ENCODE measurements around the gene GPR15LG. TPM values are rescaled to one million over a fixed set of nuclear protein-coding genes. Genes with fewer than 3 reads are reported as not detected.
"Not testable (repeated sequence)": the region's sequence is repeated elsewhere in the genome, so short reads cannot be mapped to it uniquely, and the experiment has no call there.

GPR15LG gene
- total RNA-seq, 1 donor, result not detected

DNA sequence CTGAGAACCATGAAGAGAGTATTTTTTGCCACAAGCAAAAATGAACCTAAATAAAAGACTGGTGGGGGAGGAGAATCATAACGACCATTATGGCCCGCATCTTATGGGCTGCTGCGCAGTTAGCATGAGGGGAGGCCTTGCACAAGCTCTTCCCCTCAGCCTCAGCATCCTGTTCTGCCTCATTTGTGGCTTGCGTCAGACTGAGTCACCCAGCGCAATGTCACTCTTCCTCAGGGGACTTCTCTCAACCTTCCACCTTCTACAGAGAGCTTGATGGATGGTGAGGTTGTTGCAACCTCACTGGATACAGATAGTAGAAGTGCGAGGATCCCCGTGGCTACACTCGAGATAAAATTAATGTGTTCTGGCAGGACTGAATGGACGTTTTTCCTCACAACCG, 16.8 kb upstream of the GPR15LG start:
- H3K9me3 ChIP-seq (ENCODE audit: low read depth, low read length), result no peaks in the 10 kb centered on the region
- no peaks in the 10 kb centered on the region for H3K27me3 ChIP-seq (ENCODE audit: insufficient read depth, low read length)
- H3K4me1 ChIP-seq (ENCODE audit: insufficient read depth, low read length), result peaks cover 22% of the 10 kb centered on the region
- no peak overlapping the region for H3K4me3 ChIP-seq (ENCODE audit: low read length)

GRCh38 chr10:84158061-84158460, 15.5 kb upstream of the GPR15LG start:
- no peaks in the 10 kb centered on the region for H3K9me3 ChIP-seq (ENCODE audit: low read depth, low read length)
- peaks cover 22% of the 10 kb centered on the region for H3K4me1 ChIP-seq (ENCODE audit: insufficient read depth, low read length)
- H3K27me3 ChIP-seq (ENCODE audit: insufficient read depth, low read length), result no peaks in the 10 kb centered on the region
- no peak overlapping the region for H3K4me3 ChIP-seq (ENCODE audit: low read length)

- Histone ChIP-seq H3K4me3 (ENCODE audit: low read length) (no peak overlapping the region), H3K4me1 (ENCODE audit: insufficient read depth, low read length) (peaks cover 22% of the 10 kb centered on the region), H3K27me3 (ENCODE audit: insufficient read depth, low read length) (no peaks in the 10 kb centered on the region), H3K9me3 (ENCODE audit: low read depth, low read length) (no peaks in the 10 kb centered on the region)
Observed at GRCh38 chr10:84158550-84158949, 15.1 kb upstream of the GPR15LG start.

DNA sequence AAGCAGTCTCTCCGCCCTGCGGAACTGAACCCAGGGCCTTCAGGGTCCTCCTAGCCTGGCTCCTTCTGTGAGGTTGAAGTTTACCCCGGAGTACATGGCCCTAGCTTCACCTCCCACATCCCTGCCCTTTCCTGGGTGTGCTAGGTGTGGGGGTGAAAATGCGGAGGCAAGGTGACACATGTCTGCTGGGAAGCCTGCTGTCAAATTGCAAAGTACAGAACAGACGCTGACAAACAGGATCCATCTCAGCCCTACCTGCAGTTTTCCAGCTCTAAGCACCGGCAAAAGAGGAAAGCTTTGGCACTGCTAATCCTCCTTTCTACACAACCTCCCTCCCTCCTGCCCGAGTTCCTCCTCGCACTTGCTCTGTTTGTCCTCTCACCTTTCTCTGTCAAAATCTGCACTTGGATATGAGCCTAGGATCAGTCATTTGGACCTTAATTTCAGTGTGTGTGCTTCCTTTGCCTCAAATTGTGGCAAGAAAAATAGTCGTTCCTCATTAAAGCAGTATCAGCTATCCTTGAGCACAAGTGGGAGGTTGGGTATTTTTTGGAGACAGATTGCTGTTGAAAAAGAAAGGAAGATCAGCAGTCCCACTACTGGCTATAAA, 14.4 kb upstream of the GPR15LG start:
- Histone ChIP-seq H3K4me3 (ENCODE audit: low read length) (no peak overlapping the region), H3K4me1 (ENCODE audit: insufficient read depth, low read length) (peaks cover 22% of the 10 kb centered on the region), H3K9me3 (ENCODE audit: low read depth, low read length) (no peaks in the 10 kb centered on the region), H3K27me3 (ENCODE audit: insufficient read depth, low read length) (no peaks in the 10 kb centered on the region)

DNA sequence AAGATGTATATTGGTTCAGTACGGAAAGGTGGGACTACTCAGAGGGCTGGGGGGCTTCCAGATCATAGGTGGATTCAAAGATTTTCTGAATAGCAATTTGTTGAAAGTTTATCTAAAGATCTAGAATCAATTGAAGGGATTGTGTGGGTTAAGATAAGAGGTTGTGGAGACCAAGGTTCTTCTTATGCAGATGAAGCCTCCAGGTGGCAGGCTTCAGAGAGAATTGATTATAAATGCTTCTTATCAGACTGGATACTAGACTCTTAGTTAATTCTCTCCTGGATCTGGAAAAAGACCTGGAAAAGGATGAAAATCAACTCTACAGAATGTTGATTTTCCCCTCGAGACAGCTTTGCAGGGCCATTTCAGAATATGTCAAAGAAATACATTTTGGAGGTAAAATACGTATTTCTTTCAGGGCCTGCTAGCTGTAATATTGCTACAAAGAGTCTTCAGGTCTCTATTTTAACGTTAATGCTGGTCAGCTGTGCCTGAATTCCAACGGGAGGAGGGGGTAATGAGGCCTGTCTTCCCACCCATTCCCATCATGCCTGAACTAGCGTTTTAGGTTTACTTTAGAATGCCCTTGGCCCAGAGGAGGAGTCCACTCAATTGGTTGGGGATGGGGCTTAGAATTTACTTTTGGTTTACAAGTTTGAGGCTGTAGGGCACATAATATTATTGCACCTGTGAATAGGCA, 12.8 kb upstream of the GPR15LG start:
- Histone ChIP-seq H3K27me3 (ENCODE audit: insufficient read depth, low read length) (no peaks in the 10 kb centered on the region), H3K4me1 (ENCODE audit: insufficient read depth, low read length) (peaks cover 19% of the 10 kb centered on the region), H3K9me3 (ENCODE audit: low read depth, low read length) (no peaks in the 10 kb centered on the region), H3K4me3 (ENCODE audit: low read length) (no peak overlapping the region)

DNA sequence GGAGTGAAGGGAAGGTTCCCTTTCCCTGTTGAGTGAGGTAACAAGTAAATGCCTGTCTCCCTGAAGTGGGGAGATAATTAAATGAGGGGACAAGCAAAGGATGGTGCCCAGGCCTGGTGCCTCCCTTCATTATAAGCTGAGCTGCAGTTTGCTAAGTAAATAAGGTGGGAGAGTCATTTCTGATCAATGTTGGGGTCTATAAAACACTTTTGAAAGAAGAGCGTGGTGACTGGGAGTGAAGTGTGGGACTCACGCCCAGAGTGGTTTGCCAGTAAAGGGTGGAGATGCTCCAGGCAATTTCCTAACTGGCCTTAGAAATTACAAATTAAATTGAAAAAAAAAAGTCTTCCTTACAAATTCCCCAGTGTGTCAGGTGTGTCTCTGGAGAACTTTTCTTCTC, 9.6 kb upstream of the GPR15LG start:
- Histone ChIP-seq H3K4me1 (ENCODE audit: insufficient read depth, low read length) (peaks cover 3% of the 10 kb centered on the region), H3K27me3 (ENCODE audit: insufficient read depth, low read length) (no peaks in the 10 kb centered on the region), H3K4me3 (ENCODE audit: low read length) (no peak overlapping the region), H3K9me3 (ENCODE audit: low read depth, low read length) (no peaks in the 10 kb centered on the region)

- Histone ChIP-seq H3K27me3 (ENCODE audit: insufficient read depth, low read length) (no peaks in the 10 kb centered on the region), H3K4me3 (ENCODE audit: low read length) (no peak overlapping the region), H3K9me3 (ENCODE audit: low read depth, low read length) (no peaks in the 10 kb centered on the region), H3K4me1 (ENCODE audit: insufficient read depth, low read length) (no peaks in the 10 kb centered on the region)
Observed at GRCh38 chr10:84164442-84164841, 9.2 kb upstream of the GPR15LG start.

GRCh38 chr10:84166620-84167288, 6.8 kb upstream of the GPR15LG start:
- Histone ChIP-seq H3K9me3 (ENCODE audit: low read depth, low read length) (no peaks in the 10 kb centered on the region), H3K4me1 (ENCODE audit: insufficient read depth, low read length) (no peaks in the 10 kb centered on the region), H3K27me3 (ENCODE audit: insufficient read depth, low read length) (no peaks in the 10 kb centered on the region), H3K4me3 (ENCODE audit: low read length) (no peak overlapping the region)

GRCh38 chr10:84167289-84167653, 6.3 kb upstream of the GPR15LG start:
- H3K4me1 ChIP-seq (ENCODE audit: insufficient read depth, low read length); H3K4me3 ChIP-seq (ENCODE audit: low read length); H3K27me3 ChIP-seq (ENCODE audit: insufficient read depth, low read length); H3K9me3 ChIP-seq (ENCODE audit: low read depth, low read length): not testable (repeated sequence)

- not testable (repeated sequence) for H3K27me3 ChIP-seq (ENCODE audit: insufficient read depth, low read length); H3K4me1 ChIP-seq (ENCODE audit: insufficient read depth, low read length); H3K4me3 ChIP-seq (ENCODE audit: low read length); H3K9me3 ChIP-seq (ENCODE audit: low read depth, low read length)
Observed at GRCh38 chr10:84168382-84168781, 5.2 kb upstream of the GPR15LG start.

DNA sequence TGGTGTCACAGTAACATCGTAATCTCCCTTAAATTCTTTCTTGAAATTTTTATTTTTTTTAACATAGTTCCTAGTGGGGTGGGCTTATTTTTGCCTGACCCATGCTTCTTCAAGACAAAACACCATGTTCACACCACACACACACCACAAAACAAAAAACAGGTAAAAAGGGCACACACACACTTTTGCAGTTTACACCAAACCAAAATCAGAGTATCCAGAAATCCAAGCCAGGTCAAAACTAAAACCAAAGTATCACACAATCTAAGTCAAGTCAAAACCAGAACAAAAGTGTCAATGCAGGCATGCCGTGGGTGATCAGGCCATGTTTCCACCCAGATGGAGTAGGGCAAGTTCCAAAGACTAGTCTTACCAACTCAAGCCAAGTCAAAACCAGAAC, 2.4 kb upstream of the GPR15LG start:
- not testable (repeated sequence) for H3K4me1 ChIP-seq (ENCODE audit: insufficient read depth, low read length); H3K27me3 ChIP-seq (ENCODE audit: insufficient read depth, low read length); H3K9me3 ChIP-seq (ENCODE audit: low read depth, low read length); H3K4me3 ChIP-seq (ENCODE audit: low read length)

- H3K4me1 ChIP-seq (ENCODE audit: insufficient read depth, low read length); H3K4me3 ChIP-seq (ENCODE audit: low read length); H3K9me3 ChIP-seq (ENCODE audit: low read depth, low read length); H3K27me3 ChIP-seq (ENCODE audit: insufficient read depth, low read length): not testable (repeated sequence)
Observed at GRCh38 chr10:84171700-84172466, 1.7 kb upstream of the GPR15LG start.

DNA sequence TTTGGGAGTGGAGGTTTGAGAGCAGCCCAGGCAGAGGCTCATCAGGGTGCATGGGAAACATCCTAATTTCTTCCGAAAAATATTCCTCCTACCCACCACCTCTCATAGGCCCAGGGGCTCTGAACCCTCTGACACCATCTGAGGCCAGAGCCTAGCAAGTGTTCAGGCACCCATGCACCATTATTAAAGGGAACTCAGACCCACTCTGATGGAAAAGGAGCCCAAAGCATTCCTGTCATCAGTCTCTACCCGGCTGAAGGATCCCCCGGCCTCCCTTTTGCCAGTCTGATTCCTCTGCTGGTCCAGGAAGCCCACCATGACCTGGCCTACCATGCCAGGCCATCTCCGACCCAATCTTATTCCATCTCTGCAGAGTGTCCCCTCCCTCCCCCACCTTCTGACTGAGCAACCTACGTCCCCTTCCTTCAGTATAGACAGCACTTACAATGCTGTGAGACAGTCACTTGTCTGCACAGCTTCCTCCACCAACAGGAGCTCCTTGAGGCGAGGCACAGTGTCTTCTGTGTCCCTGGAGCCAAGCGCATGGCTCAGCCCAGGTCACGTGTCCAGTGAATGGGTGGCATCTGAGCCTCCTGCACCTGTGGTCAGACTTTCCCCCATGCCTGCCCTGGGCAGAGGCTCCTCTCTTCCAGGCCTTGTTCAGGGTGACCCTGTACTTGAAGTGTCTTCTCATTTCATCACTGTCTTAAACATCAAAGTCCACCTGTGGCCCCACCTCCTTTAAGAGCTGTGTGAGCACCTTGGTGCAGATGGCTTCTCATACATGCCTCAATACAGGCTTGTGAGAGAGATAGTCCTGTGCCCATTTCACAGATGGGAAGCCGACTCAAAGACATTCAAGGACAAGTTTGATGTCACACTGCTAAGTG, 889 bp upstream of the GPR15LG start:
- Histone ChIP-seq H3K27me3 (ENCODE audit: insufficient read depth, low read length) (no peaks in the 10 kb centered on the region), H3K9me3 (ENCODE audit: low read depth, low read length) (no peaks in the 10 kb centered on the region), H3K4me1 (ENCODE audit: insufficient read depth, low read length) (peaks cover 16% of the 10 kb centered on the region), H3K4me3 (ENCODE audit: low read length) (no peak overlapping the region)

- no peaks in the 10 kb centered on the region for H3K9me3 ChIP-seq (ENCODE audit: low read depth, low read length)
- peaks cover 27% of the 10 kb centered on the region for H3K4me1 ChIP-seq (ENCODE audit: insufficient read depth, low read length)
- H3K27me3 ChIP-seq (ENCODE audit: insufficient read depth, low read length), result no peaks in the 10 kb centered on the region
- no peak overlapping the region for H3K4me3 ChIP-seq (ENCODE audit: low read length)
Observed at GRCh38 chr10:84175436-84175835, 1.8 kb downstream of the GPR15LG start.

Data from mononuclear cell (primary cell).